SK-N-SH (cell line): ENCODE measurements around the gene MYOM1.

Experiments used
- RCOR1 ChIP-seq: fragments of 150-350 bp; IDR thresholded peaks from 2 replicates; pipeline ENCODE4 v1.6.1; 2017; ENCODE audit warnings: antibody characterized with exemption, low read length
- SIN3A ChIP-seq: IDR thresholded peaks from 2 replicates; pipeline ENCODE4 v1.6.1; 2012; ENCODE audit warnings: low read depth, mild to moderate bottlenecking, low read length, moderate library complexity, borderline replicate concordance
- TCF12 ChIP-seq: IDR thresholded peaks from 2 replicates; pipeline ENCODE4 v1.4.0; 2012
- TF ChIP-seq, protein P1 (sequence below): fragments of 200-600 bp; sonication (generic); IDR thresholded peaks from 2 replicates; pipeline ENCODE4 v1.6.1; 2017; ENCODE audit warnings: antibody characterized with exemption, mild to moderate bottlenecking, moderate library complexity
- TF ChIP-seq, protein P2 (sequence below): IDR thresholded peaks from 2 replicates; pipeline ENCODE4 v1.4.0; 2012; ENCODE audit warnings: low read depth

DNA sequence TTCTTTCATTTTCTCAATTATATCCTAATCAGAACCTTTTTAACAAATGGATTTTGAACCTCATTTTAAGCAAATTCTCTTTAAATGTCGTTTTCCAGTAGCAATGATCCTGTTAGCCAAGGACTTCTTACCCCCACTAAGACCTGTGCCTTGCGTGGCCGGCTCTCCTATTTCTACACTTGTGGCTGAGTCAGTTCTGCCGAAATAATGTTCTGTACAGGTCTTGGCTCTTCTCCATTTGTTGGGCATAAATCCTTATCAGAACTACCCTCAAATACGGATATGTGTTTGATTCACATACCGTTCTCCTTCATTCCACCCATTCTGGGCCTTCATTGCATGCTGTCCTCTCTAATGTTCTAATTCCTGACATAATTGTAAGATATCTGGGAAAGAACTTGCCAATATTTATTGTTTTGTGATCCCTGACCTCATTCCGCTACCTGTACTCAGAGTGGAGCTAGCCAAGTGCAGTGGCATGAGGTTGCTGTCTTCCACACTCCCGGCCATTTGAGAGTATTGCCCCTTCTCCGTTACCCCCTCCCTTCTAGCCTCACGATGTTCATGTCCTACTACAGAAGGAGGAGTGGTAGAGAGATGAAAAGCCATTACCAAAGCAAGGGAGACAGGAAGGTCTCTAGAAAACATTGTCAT, 78.7 kb downstream of the MYOM1 start:
- TF ChIP-seq, protein P1, sequence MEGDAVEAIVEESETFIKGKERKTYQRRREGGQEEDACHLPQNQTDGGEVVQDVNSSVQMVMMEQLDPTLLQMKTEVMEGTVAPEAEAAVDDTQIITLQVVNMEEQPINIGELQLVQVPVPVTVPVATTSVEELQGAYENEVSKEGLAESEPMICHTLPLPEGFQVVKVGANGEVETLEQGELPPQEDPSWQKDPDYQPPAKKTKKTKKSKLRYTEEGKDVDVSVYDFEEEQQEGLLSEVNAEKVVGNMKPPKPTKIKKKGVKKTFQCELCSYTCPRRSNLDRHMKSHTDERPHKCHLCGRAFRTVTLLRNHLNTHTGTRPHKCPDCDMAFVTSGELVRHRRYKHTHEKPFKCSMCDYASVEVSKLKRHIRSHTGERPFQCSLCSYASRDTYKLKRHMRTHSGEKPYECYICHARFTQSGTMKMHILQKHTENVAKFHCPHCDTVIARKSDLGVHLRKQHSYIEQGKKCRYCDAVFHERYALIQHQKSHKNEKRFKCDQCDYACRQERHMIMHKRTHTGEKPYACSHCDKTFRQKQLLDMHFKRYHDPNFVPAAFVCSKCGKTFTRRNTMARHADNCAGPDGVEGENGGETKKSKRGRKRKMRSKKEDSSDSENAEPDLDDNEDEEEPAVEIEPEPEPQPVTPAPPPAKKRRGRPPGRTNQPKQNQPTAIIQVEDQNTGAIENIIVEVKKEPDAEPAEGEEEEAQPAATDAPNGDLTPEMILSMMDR: no peak
- TF ChIP-seq SIN3A: no peak
- TF ChIP-seq, protein P2, sequence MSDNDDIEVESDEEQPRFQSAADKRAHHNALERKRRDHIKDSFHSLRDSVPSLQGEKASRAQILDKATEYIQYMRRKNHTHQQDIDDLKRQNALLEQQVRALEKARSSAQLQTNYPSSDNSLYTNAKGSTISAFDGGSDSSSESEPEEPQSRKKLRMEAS: no peak
- TF ChIP-seq TCF12: no peak
- no peak for TF ChIP-seq RCOR1
